Activated CD4-positive, alpha-beta T cell treated with anti-CD3 and anti-CD28 coated beads, Interleukin-2, amount 50 U/mL, for 1 hour (primary cell): Measurements from ENCODE around the gene SCML1.
A peak's percentile ranks its signal among the peaks of the same experiment; 100 is the strongest.

Source experiments
- DNase-seq: peaks from one replicate; pipeline ENCODE4 v3.0.0-alpha.2; 2020

Gene SCML1

GRCh38 chrX:17736856-17737709, at the start of gene SCML1:
Gene SCML1, plus strand, starts transcription at chrX:17737493. Its CDS starts 6,694 bp downstream, at chrX:17744187.
- peak; percentile 86 for DNase-seq

GRCh38 chrX:17687648-17688047, 49.6 kb upstream of the SCML1 start:
- no peak for DNase-seq

- DNase-seq: peak; percentile 17
These were observed 47.3 kb upstream of the SCML1 start for GRCh38 chrX:17689971-17690409.

- no peak for DNase-seq
These were observed 44.5 kb upstream of the SCML1 start for GRCh38 chrX:17692709-17693346.

GRCh38 chrX:17697191-17697590, 40.1 kb upstream of the SCML1 start:
- DNase-seq: no peak

- no peak for DNase-seq
These were observed 36.3 kb upstream of the SCML1 start for GRCh38 chrX:17700976-17701375.

GRCh38 chrX:17703201-17703600, 34.1 kb upstream of the SCML1 start:
- DNase-seq: no peak

GRCh38 chrX:17705211-17705610, 32.1 kb upstream of the SCML1 start:
- no peak for DNase-seq

- DNase-seq: no peak
These were observed 30.6 kb upstream of the SCML1 start for GRCh38 chrX:17706676-17707075.

- no peak for DNase-seq
These were observed 29.6 kb upstream of the SCML1 start for GRCh38 chrX:17707731-17708130.

- DNase-seq: no peak
These were observed 26.4 kb upstream of the SCML1 start for GRCh38 chrX:17710871-17711301.

GRCh38 chrX:17713288-17713687, 24.0 kb upstream of the SCML1 start:
- no peak for DNase-seq

- no peak for DNase-seq
These were observed 18.6 kb upstream of the SCML1 start for GRCh38 chrX:17718649-17719165.

- no peak for DNase-seq
These were observed 17.6 kb upstream of the SCML1 start for GRCh38 chrX:17719711-17720110.

- no peak for DNase-seq
These were observed 15.6 kb upstream of the SCML1 start for GRCh38 chrX:17721715-17722114.

GRCh38 chrX:17725181-17725580, 12.1 kb upstream of the SCML1 start:
- DNase-seq: no peak

- no peak for DNase-seq
These were observed 5.0 kb upstream of the SCML1 start for GRCh38 chrX:17732138-17732783.

- DNase-seq: no peak
These were observed 1.9 kb upstream of the SCML1 start for GRCh38 chrX:17735406-17735805.

GRCh38 chrX:17736478-17736855, 826 bp upstream of the SCML1 start:
- DNase-seq: no peak

- peak; percentile 18 for DNase-seq
These were observed 355 bp downstream of the SCML1 start for GRCh38 chrX:17737710-17737985.

- DNase-seq: peak; percentile 39
These were observed 857 bp downstream of the SCML1 start for GRCh38 chrX:17737986-17738713.

- DNase-seq: no peak
These were observed 1.6 kb downstream of the SCML1 start for GRCh38 chrX:17738737-17739535.
